GM12878 (cell line): ENCODE results near the gene ESYT2. TPM values are rescaled to one million over a fixed set of nuclear protein-coding genes. Genes with fewer than 3 reads are reported as not detected.

Source experiments
- ATAC-seq: fragments of 200-7000 bp; cut with Tn5 transposase; 3 replicates; pipeline ENCODE4 v1.9.1; 2020; ENCODE audit warnings: mild to moderate bottlenecking, moderate library complexity
- BruUV-seq: library from RNA; stranded (reverse); fragments of 400-500 nt; replicated peaks from 2 replicates; lab custom pipeline; 2021; lab: Mats Ljungman, UMichigan
- CTCF ChIA-PET: fragments of 300-600 bp; sonication (Branson Sonifier 250); formaldehyde crosslinking; extraction: SDS; loops from one replicate; lab custom pipeline; 2021; ENCODE audit warnings: inconsistent platforms; lab: Yijun Ruan, JAX
- POLR2A ChIA-PET: fragments of 350-600 bp; formaldehyde crosslinking; extraction: SDS; loops from one replicate; lab custom pipeline; 2021; ENCODE audit warnings: inconsistent platforms; lab: Charles Lee
- RAD21 ChIA-PET: fragments of 300-600 bp; sonication (Branson Sonifier 250); formaldehyde crosslinking; loops from one replicate; lab custom pipeline; 2023; ENCODE audit warnings: antibody characterized with exemption; ENCODE audit not compliant: unreplicated experiment; lab: Charles Lee
- SMC1A ChIA-PET: fragments of 300-600 bp; sonication (Branson Sonifier 250); formaldehyde crosslinking; loops from one replicate; lab custom pipeline; 2023; ENCODE audit not compliant: unreplicated experiment, uncharacterized antibody; lab: Charles Lee
- DNase-seq: peaks from one replicate; pipeline ENCODE4 v3.0.0-alpha.2; 2011; ENCODE audit warnings: low read depth, low spot score
- FAIRE-seq: peaks from 3 replicates; lab custom pipeline; 2011; peaks lifted over from hg19 to GRCh38; lab: Jason Lieb, UNC
- H2AFZ ChIP-seq: 2 replicates; pipeline ENCODE4 v1.6.0; 2011; ENCODE audit warnings: low read depth, low read length, control low read depth; ENCODE audit not compliant: control insufficient read depth
- H3K27ac ChIP-seq: 2 replicates; pipeline ENCODE4 v1.5.1; 2011; ENCODE audit warnings: control low read depth; ENCODE audit not compliant: control insufficient read depth, insufficient read depth
- H3K27me3 ChIP-seq, 2 experiments: replicated peaks in 1 of 2; 2 replicates each; pipeline versions ENCODE4 v1.6.0 to v1.6.1; 2011; ENCODE audit warnings: low read length in 1 of 2; ENCODE audit not compliant: control insufficient read depth in 2 of 2, insufficient read depth in 2 of 2
- H3K36me3 ChIP-seq, 2 experiments: 2 replicates each; pipeline ENCODE4 v1.5.1; 2011; ENCODE audit warnings: low read length in 1 of 2; ENCODE audit not compliant: control insufficient read depth in 2 of 2, insufficient read depth in 2 of 2
- H3K4me1 ChIP-seq: 2 replicates; pipeline ENCODE4 v1.6.1; 2011; ENCODE audit warnings: mild to moderate bottlenecking, low read length, moderate library complexity, mixed read lengths; ENCODE audit not compliant: control insufficient read depth, insufficient read depth
- H3K4me2 ChIP-seq: 2 replicates; pipeline ENCODE4 v1.6.0; 2011; ENCODE audit warnings: control low read depth; ENCODE audit not compliant: control insufficient read depth, insufficient read depth
- H3K4me3 ChIP-seq: fragments of 200-600 bp; sonication (generic); 2 replicates; pipeline ENCODE4 v1.5.1; 2016
- H3K79me2 ChIP-seq: 2 replicates; pipeline ENCODE4 v1.6.0; 2011; ENCODE audit warnings: low read length; ENCODE audit not compliant: control insufficient read depth, insufficient read depth
- H3K9ac ChIP-seq: 2 replicates; pipeline ENCODE4 v1.8.0; 2011; ENCODE audit warnings: low read length, control low read depth, mixed read lengths; ENCODE audit not compliant: control insufficient read depth, insufficient read depth
- H3K9me3 ChIP-seq: replicated peaks from 3 replicates; pipeline ENCODE4 v1.5.1; 2011; ENCODE audit warnings: mild to moderate bottlenecking, low read length; ENCODE audit not compliant: control insufficient read depth, insufficient read depth
- H4K20me1 ChIP-seq: 2 replicates; pipeline ENCODE4 v1.6.0; 2011; ENCODE audit not compliant: control insufficient read depth, insufficient read depth
- ATF2 ChIP-seq: IDR thresholded peaks from 2 replicates; pipeline ENCODE4 v1.6.1; 2012; ENCODE audit warnings: low read length, inconsistent platforms
- ATF3 ChIP-seq: IDR thresholded peaks from 2 replicates; pipeline ENCODE4 v1.6.1; 2011; ENCODE audit warnings: low read depth, mild to moderate bottlenecking, low read length, moderate library complexity, borderline replicate concordance; ENCODE audit errors: extremely low read depth
- BHLHE40 ChIP-seq, 2 experiments: fragments of 450-650 bp in 1 of 2; IDR thresholded peaks; 2 replicates each; pipeline ENCODE4 v1.6.1; 2011 to 2017; ENCODE audit warnings: low read depth in 2 of 2, borderline replicate concordance in 1 of 2, improper control_type of control experiment in 1 of 2, low read length in 1 of 2, mild to moderate bottlenecking in 1 of 2
- CBX3 ChIP-seq: fragments of 200-600 bp; sonication (generic); IDR thresholded peaks from 2 replicates; pipeline ENCODE4 v1.6.1; 2016; ENCODE audit warnings: low read depth, borderline replicate concordance
- CBX5 ChIP-seq: sonication (generic); IDR thresholded peaks from 2 replicates; pipeline ENCODE4 v1.6.1; 2016; ENCODE audit warnings: low read depth, moderate library complexity, mild to moderate bottlenecking, inconsistent platforms
- ESRRA ChIP-seq: IDR thresholded peaks from 2 replicates; pipeline ENCODE4 v1.6.1; 2012; ENCODE audit warnings: mild to moderate bottlenecking, low read length, improper control_type of control experiment
- IRF4 ChIP-seq: IDR thresholded peaks from 2 replicates; pipeline ENCODE4 v1.6.1; 2011; ENCODE audit warnings: low read depth, low read length
- MEF2A ChIP-seq: IDR thresholded peaks from 2 replicates; pipeline ENCODE4 v1.6.1; 2011; ENCODE audit warnings: low read depth, mild to moderate bottlenecking, low read length, moderate library complexity; ENCODE audit not compliant: insufficient read depth
- MTA2 ChIP-seq: fragments of 450-650 bp; IDR thresholded peaks from 2 replicates; pipeline ENCODE4 v1.6.1; 2016; ENCODE audit warnings: low read depth, mild to moderate bottlenecking, moderate library complexity
- MXI1 ChIP-seq: fragments of 150-350 bp; IDR thresholded peaks from 2 replicates; pipeline ENCODE4 v1.6.1; 2011; ENCODE audit warnings: low read depth, mild to moderate bottlenecking, inconsistent platforms, low read length, improper control_type of control experiment
- SPI1 ChIP-seq: IDR thresholded peaks from 2 replicates; pipeline ENCODE4 v1.6.1; 2011; ENCODE audit warnings: low read depth, mild to moderate bottlenecking, low read length, moderate library complexity, borderline replicate concordance; ENCODE audit not compliant: insufficient read depth
- TCF3 ChIP-seq: IDR thresholded peaks from 2 replicates; pipeline ENCODE4 v1.6.1; 2012; ENCODE audit warnings: low read depth, mild to moderate bottlenecking, low read length, borderline replicate concordance; ENCODE audit not compliant: insufficient read depth
- ZNF217 ChIP-seq: fragments of 450-650 bp; IDR thresholded peaks from 2 replicates; pipeline ENCODE4 v1.6.1; 2017; ENCODE audit warnings: antibody characterized with exemption, mild to moderate bottlenecking
- ZNF24 ChIP-seq: fragments of 450-650 bp; IDR thresholded peaks from 2 replicates; pipeline ENCODE4 v1.6.1; 2017; ENCODE audit warnings: antibody characterized with exemption, mild to moderate bottlenecking
- WGBS: methylation state at CpG from one replicate; pipeline ENCODE4 v1.1.6; 2016; ENCODE audit warnings: low lambda C conversion rate; ENCODE audit not compliant: insufficient replicate concordance, insufficient coverage; ENCODE audit errors: missing lambda C conversion rate; 5-methylcytosine and 5-hydroxymethylcytosine counted together
- in situ Hi-C: fragments of 300-500 bp; cut with MboI; formaldehyde crosslinking; loops from 9 replicates; pipeline ENCODE4 v1.14.3; 2018; ENCODE audit warnings: mixed read lengths
- intact Hi-C: fragments of 100-400 bp; cut with micrococcal nuclease; formaldehyde crosslinking; loops from one replicate; pipeline ENCODE4 v1.14.2; 2022; ENCODE audit not compliant: unreplicated experiment
- polyA plus RNA-seq, 11 experiments: library from polyadenylated mRNA; depleted of rRNA in 4 of 11; unstranded in 6 of 11; stranded (reverse) in 5 of 11; fragments of >200 nt; fragmentation: Nextera tagmentation in 4 of 11; fragmentation: Illumina TruSeq in 1 of 11; extraction: Ambion mirVana in 4 of 11; extraction: Trizol in 1 of 11; gene quantifications; 1 replicate in 1 of 11; 2 replicates in 10 of 11; pipeline versions ENCODE4 v1.2.1 to v1.2.3, GENCODE V29; 2011 to 2016; ENCODE audit warnings: inconsistent platforms in 2 of 11, missing spikeins in 2 of 11, low read depth in 1 of 11
- total RNA-seq, 4 experiments: library from RNA; depleted of rRNA in 3 of 4; stranded (reverse); fragments of >200 nt in 3 of 4; fragmentation: Illumina TruSeq in 1 of 4; extraction: Trizol in 1 of 4; gene quantifications; 2 replicates each; pipeline versions ENCODE4 v1.2.1 to v1.2.3, GENCODE V29; 2013 to 2021
- TF ChIP-seq, protein P1 (sequence below): fragments of 450-650 bp; formaldehyde crosslinking; IDR thresholded peaks from 2 replicates; pipeline ENCODE4 v1.4.0; 2022; ENCODE audit warnings: mild to moderate bottlenecking, moderate library complexity
- TF ChIP-seq, protein P2 (sequence below): IDR thresholded peaks from 2 replicates; pipeline ENCODE4 v1.6.1; 2012; ENCODE audit warnings: low read depth, low read length, improper control_type of control experiment

ESYT2 gene
- total and polyA plus RNA-seq, 10 of the 15 experiments (the other 5 are each of a cell fraction or from before 2014, with no cell fraction given), result 1.9 to 44.6 (median 21.4) TPM

GRCh38 chr7:158810846-158811245 is 18.5 kb downstream of the ESYT2 start:
- ChIA-PET CTCF (no interaction called here), SMC1A (interaction anchor here (1.4 to 1.8 kb wide), 2 partner anchors 13 to 166 kb away, joined by 3 to 6 read pairs; no protein-coding TSS in a partner anchor), RAD21 (interaction anchor here (2.0 kb wide), 1 partner anchor 13 kb away, joined by 8 read pairs; no protein-coding TSS in a partner anchor), POLR2A (interaction anchor here (1.3 to 1.9 kb wide), 2 partner anchors 11 to 17 kb away, joined by 3 to 5 read pairs; no protein-coding TSS in a partner anchor)
- DNase-seq (no peak), FAIRE-seq (no peak), ATAC-seq (no peak)
- Histone ChIP-seq H3K27me3 (no peaks in the 10 kb centered on the region), H3K4me3 (no peak overlapping the region), H3K4me1 (0 out of 2 replicates have a peak, but pooled peaks cover 3% of the 10 kb centered on the region), H3K36me3 (peaks cover 0 to 4% of the 10 kb centered on the region in 2 experiments; a peak in 2 of 4 replicates), H3K27ac (no peak overlapping the region), H3K79me2 (peaks cover 6% of the 10 kb centered on the region), H3K4me2 (no peak overlapping the region), H3K9ac (no peak overlapping the region), H2AFZ (no peak overlapping the region), H4K20me1 (no peaks in the 10 kb centered on the region), H3K9me3 (peaks cover 3% of the 10 kb centered on the region; the same call in 2 of the 3 replicates)
- in situ Hi-C loops (no loop called here), intact Hi-C loops (no loop called here)
- 97% methylated on average over 5 of the region's 5 CpGs for WGBS
- no TSS peak for BruUV-seq
- no peak for TF ChIP-seq ATF3
- no peak for TF ChIP-seq ZNF24
- TF ChIP-seq ESRRA, result no peak
- no peak for TF ChIP-seq MTA2
- no peak for TF ChIP-seq CBX3
- TF ChIP-seq, protein P1, sequence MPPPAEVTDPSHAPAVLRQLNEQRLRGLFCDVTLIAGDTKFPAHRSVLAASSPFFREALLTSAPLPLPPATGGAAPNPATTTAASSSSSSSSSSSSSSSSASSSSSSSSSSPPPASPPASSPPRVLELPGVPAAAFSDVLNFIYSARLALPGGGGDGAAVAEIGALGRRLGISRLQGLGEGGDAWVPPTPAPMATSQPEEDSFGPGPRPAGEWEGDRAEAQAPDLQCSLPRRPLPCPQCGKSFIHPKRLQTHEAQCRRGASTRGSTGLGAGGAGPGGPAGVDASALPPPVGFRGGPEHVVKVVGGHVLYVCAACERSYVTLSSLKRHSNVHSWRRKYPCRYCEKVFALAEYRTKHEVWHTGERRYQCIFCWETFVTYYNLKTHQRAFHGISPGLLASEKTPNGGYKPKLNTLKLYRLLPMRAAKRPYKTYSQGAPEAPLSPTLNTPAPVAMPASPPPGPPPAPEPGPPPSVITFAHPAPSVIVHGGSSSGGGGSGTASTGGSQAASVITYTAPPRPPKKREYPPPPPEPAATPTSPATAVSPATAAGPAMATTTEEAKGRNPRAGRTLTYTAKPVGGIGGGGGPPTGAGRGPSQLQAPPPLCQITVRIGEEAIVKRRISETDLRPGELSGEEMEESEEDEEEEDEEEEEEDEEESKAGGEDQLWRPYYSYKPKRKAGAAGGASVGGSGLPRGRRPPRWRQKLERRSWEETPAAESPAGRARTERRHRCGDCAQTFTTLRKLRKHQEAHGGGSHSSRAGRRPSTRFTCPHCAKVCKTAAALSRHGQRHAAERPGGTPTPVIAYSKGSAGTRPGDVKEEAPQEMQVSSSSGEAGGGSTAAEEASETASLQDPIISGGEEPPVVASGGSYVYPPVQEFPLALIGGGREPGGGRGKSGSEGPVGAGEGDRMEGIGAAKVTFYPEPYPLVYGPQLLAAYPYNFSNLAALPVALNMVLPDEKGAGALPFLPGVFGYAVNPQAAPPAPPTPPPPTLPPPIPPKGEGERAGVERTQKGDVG (CRISPR knock-in tag), result no peak
- no peak for TF ChIP-seq CBX5
- no peak for TF ChIP-seq MEF2A
- no peak for TF ChIP-seq ZNF217
- no peak for TF ChIP-seq MXI1
- no peak for TF ChIP-seq SPI1
- TF ChIP-seq IRF4, result no peak
- no peak for TF ChIP-seq ATF2
- TF ChIP-seq, protein P2, sequence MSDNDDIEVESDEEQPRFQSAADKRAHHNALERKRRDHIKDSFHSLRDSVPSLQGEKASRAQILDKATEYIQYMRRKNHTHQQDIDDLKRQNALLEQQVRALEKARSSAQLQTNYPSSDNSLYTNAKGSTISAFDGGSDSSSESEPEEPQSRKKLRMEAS, result no peak
- TF ChIP-seq TCF3, result no peak
- no peak for TF ChIP-seq BHLHE40 (IDR thresholded peaks at IDR 0.05; ENCODE audit: borderline replicate concordance in 1 of 2, low read depth in 2 of 2, low read length in 1 of 2)
